H1 (cell line): Measurements from ENCODE around the gene CDHR5. TPM values are rescaled to one million over a fixed set of nuclear protein-coding genes. Genes with fewer than 3 reads are reported as not detected.

Experiments used
- CTCF ChIA-PET: fragments of 300-600 bp; sonication (Branson Sonifier 250); formaldehyde crosslinking; loops from one replicate; lab custom pipeline; 2021; ENCODE audit not compliant: partially characterized antibody; lab: Charles Lee
- POLR2A ChIA-PET: fragments of 300-600 bp; sonication (Branson Sonifier 250); formaldehyde crosslinking; loops from one replicate; lab custom pipeline; 2021; ENCODE audit warnings: inconsistent platforms; ENCODE audit not compliant: partially characterized antibody; lab: Charles Lee
- DNase-seq, 2 experiments: peaks; one replicate each; pipeline versions ENCODE4 v3.0.0 to v3.0.0-alpha.2; 2010 to 2022; ENCODE audit warnings: low spot score in 2 of 2, low read depth in 1 of 2, mixed read lengths in 1 of 2
- FAIRE-seq: peaks from 2 replicates; lab custom pipeline; 2011; peaks lifted over from hg19 to GRCh38; lab: Jason Lieb, UNC
- H2AFZ ChIP-seq: 2 replicates; pipeline ENCODE4 v1.8.1; 2012; ENCODE audit warnings: low read length, inconsistent platforms
- H2AK5ac ChIP-seq: 2 replicates; pipeline ENCODE4 v1.6.1; 2013; ENCODE audit warnings: low read depth, low read length
- H2BK120ac ChIP-seq: replicated peaks from 2 replicates; pipeline ENCODE3; 2013; ENCODE audit warnings: low read depth, low read length, inconsistent platforms
- H2BK12ac ChIP-seq: 2 replicates; pipeline ENCODE4 v1.6.1; 2013; ENCODE audit warnings: low read depth, low read length
- H2BK15ac ChIP-seq: 2 replicates; pipeline ENCODE4 v1.6.1; 2013; ENCODE audit warnings: low read length
- H2BK20ac ChIP-seq: 2 replicates; pipeline ENCODE4 v1.6.1; 2013; ENCODE audit warnings: low read length
- H2BK5ac ChIP-seq: 2 replicates; pipeline ENCODE4 v1.6.1; 2013; ENCODE audit warnings: low read depth, low read length
- H3K14ac ChIP-seq: 2 replicates; pipeline ENCODE4 v1.6.1; 2013; ENCODE audit warnings: inconsistent platforms; ENCODE audit not compliant: insufficient read length
- H3K18ac ChIP-seq: 2 replicates; pipeline ENCODE4 v1.6.1; 2013; ENCODE audit warnings: low read length; ENCODE audit errors: extremely low read depth
- H3K23ac ChIP-seq: 2 replicates; pipeline ENCODE4 v1.6.1; 2013; ENCODE audit warnings: inconsistent platforms; ENCODE audit not compliant: insufficient read length
- H3K23me2 ChIP-seq: 2 replicates; pipeline ENCODE4 v1.6.1; 2013; ENCODE audit warnings: low read depth, low read length
- H3K27ac ChIP-seq: 2 replicates; pipeline ENCODE4 v1.6.1; 2011; ENCODE audit warnings: low read depth, low read length, inconsistent platforms
- H3K27me3 ChIP-seq, 4 experiments: replicated peaks in 1 of 4; 1 replicate in 1 of 4; 2 replicates in 3 of 4; pipeline versions ENCODE4 v1.6.1 to v1.8.1; 2011 to 2013; ENCODE audit warnings: low read length in 3 of 4, mild to moderate bottlenecking in 3 of 4, inconsistent platforms in 2 of 4, mixed read lengths in 2 of 4, moderate library complexity in 1 of 4; ENCODE audit not compliant: control insufficient read depth in 3 of 4, insufficient read depth in 3 of 4; ENCODE audit errors: extremely low read depth in 1 of 4
- H3K36me3 ChIP-seq, 4 experiments: 2 replicates each; pipeline versions ENCODE4 v1.6.1 to v1.8.1; 2011 to 2013; ENCODE audit warnings: mild to moderate bottlenecking in 4 of 4, low read length in 3 of 4, moderate library complexity in 2 of 4, control low read depth in 1 of 4, inconsistent platforms in 1 of 4; ENCODE audit not compliant: insufficient read depth in 4 of 4, control insufficient read depth in 2 of 4
- H3K4ac ChIP-seq: replicated peaks from 2 replicates; pipeline ENCODE3; 2013; ENCODE audit warnings: low read length, low read depth, mixed read lengths, inconsistent platforms; ENCODE audit not compliant: insufficient read length
- H3K4me1 ChIP-seq, 4 experiments: replicated peaks in 1 of 4; 1 replicate in 1 of 4; 2 replicates in 3 of 4; pipeline versions ENCODE4 v1.6.1 to v1.8.1; 2011 to 2013; ENCODE audit warnings: low read length in 3 of 4, inconsistent platforms in 2 of 4, mixed read lengths in 1 of 4; ENCODE audit not compliant: insufficient read depth in 4 of 4, control insufficient read depth in 3 of 4
- H3K4me2 ChIP-seq, 2 experiments: 2 replicates each; pipeline versions ENCODE4 v1.6.1 to v1.8.1; 2011 to 2013; ENCODE audit warnings: low read depth in 2 of 2, low read length in 2 of 2, control low read depth in 1 of 2, inconsistent platforms in 1 of 2, mild to moderate bottlenecking in 1 of 2; ENCODE audit not compliant: insufficient read depth in 1 of 2
- H3K4me3 ChIP-seq, 4 experiments: fragments of 200-600, 300-600 bp in 1 of 4; sonication (generic), shearing (Covaris generic), sonication (Bioruptor Twin) in 1 of 4; 2 replicates each; pipeline versions ENCODE4 v1.5.1 to v1.8.1; 2011 to 2016; ENCODE audit warnings: low read length in 4 of 4, low read depth in 3 of 4, control low read depth in 2 of 4, inconsistent platforms in 2 of 4, mild to moderate bottlenecking in 2 of 4, mixed read lengths in 1 of 4, moderate library complexity in 1 of 4; ENCODE audit not compliant: insufficient read depth in 2 of 4; ENCODE audit errors: extremely low read depth in 1 of 4
- H3K56ac ChIP-seq: replicated peaks from 2 replicates; pipeline ENCODE3; 2013; ENCODE audit warnings: low read depth, mild to moderate bottlenecking, mixed read lengths, low read length, inconsistent platforms; ENCODE audit not compliant: insufficient read length
- H3K79me1 ChIP-seq: 2 replicates; pipeline ENCODE4 v1.6.1; 2013; ENCODE audit warnings: low read depth, low read length, control low read depth
- H3K79me2 ChIP-seq, 2 experiments: 2 replicates each; pipeline versions ENCODE4 v1.6.1 to v1.8.1; 2012 to 2013; ENCODE audit warnings: low read length in 2 of 2, mild to moderate bottlenecking in 2 of 2, inconsistent platforms in 1 of 2; ENCODE audit not compliant: insufficient read depth in 2 of 2, control insufficient read depth in 1 of 2
- H3K9ac ChIP-seq, 4 experiments: replicated peaks in 1 of 4; 1 replicate in 1 of 4; 2 replicates in 3 of 4; pipeline versions ENCODE4 v1.6.1 to v1.8.1; 2011 to 2013; ENCODE audit warnings: low read depth in 3 of 4, low read length in 3 of 4, control low read depth in 2 of 4, mild to moderate bottlenecking in 2 of 4, moderate library complexity in 2 of 4, inconsistent platforms in 1 of 4; ENCODE audit errors: extremely low read depth in 1 of 4
- H3K9me3 ChIP-seq, 2 experiments: 2 replicates each; pipeline versions ENCODE4 v1.6.1 to v1.8.1; 2012 to 2013; ENCODE audit warnings: mild to moderate bottlenecking in 2 of 2, moderate library complexity in 2 of 2, control low read depth in 1 of 2, inconsistent platforms in 1 of 2, low read depth in 1 of 2, low read length in 1 of 2, mixed read lengths in 1 of 2; ENCODE audit not compliant: insufficient read depth in 2 of 2
- H4K20me1 ChIP-seq, 2 experiments: replicated peaks in 1 of 2; 2 replicates each; pipeline versions ENCODE3 to v1.8.1; 2011 to 2013; ENCODE audit warnings: inconsistent platforms in 2 of 2, low read length in 2 of 2, mild to moderate bottlenecking in 1 of 2; ENCODE audit not compliant: insufficient read depth in 2 of 2, control insufficient read depth in 1 of 2
- H4K5ac ChIP-seq: 2 replicates; pipeline ENCODE4 v1.6.1; 2013; ENCODE audit warnings: low read length, low read depth, mixed read lengths, inconsistent platforms; ENCODE audit not compliant: insufficient read length
- H4K8ac ChIP-seq: 2 replicates; pipeline ENCODE4 v1.8.0; 2013; ENCODE audit warnings: mild to moderate bottlenecking, moderate library complexity, low read length, inconsistent platforms; ENCODE audit not compliant: insufficient read depth; ENCODE audit errors: extremely low read depth
- H4K91ac ChIP-seq: replicated peaks from 2 replicates; pipeline ENCODE3; 2013; ENCODE audit warnings: low read length, mixed read lengths, inconsistent platforms; ENCODE audit not compliant: insufficient read length
- GABPA ChIP-seq: IDR thresholded peaks from 2 replicates; pipeline ENCODE4 v1.6.1; 2011; ENCODE audit warnings: mild to moderate bottlenecking, low read length, moderate library complexity, borderline replicate concordance; ENCODE audit not compliant: insufficient read depth
- RXRA ChIP-seq: IDR thresholded peaks from 2 replicates; pipeline ENCODE4 v1.6.1; 2011; ENCODE audit warnings: low read depth, mild to moderate bottlenecking, low read length, moderate library complexity; ENCODE audit not compliant: insufficient read depth
- SIRT6 ChIP-seq: IDR thresholded peaks from one replicate; pipeline ENCODE4 v1.7.1; 2012; ENCODE audit warnings: low read length, inconsistent platforms
- TEAD4 ChIP-seq: IDR thresholded peaks from 2 replicates; pipeline ENCODE4 v1.6.1; 2012; ENCODE audit warnings: low read depth, low read length, inconsistent platforms, mixed read lengths
- YY1 ChIP-seq: IDR thresholded peaks from 2 replicates; pipeline ENCODE4 v1.6.1; 2011; ENCODE audit warnings: low read depth, mild to moderate bottlenecking, low read length
- ZNF274 ChIP-seq: IDR thresholded peaks from 2 replicates; pipeline ENCODE4 v1.7.0; 2012; ENCODE audit warnings: low read length, borderline replicate concordance; ENCODE audit errors: extremely low read depth
- WGBS, 2 experiments: shearing (Covaris generic) in 1 of 2; methylation state at CpG; one replicate each; pipeline versions ENCODE4 v1.1.6 to v1.1.7; 2013 to 2015; ENCODE audit warnings: low lambda C conversion rate in 2 of 2, mixed read lengths in 2 of 2, inconsistent platforms in 1 of 2, low coverage in 1 of 2, missing lambda C conversion rate in 1 of 2; ENCODE audit not compliant: insufficient replicate concordance in 2 of 2, insufficient coverage in 1 of 2, insufficient read length in 1 of 2; ENCODE audit errors: extremely low coverage in 1 of 2, missing lambda C conversion rate in 1 of 2; 5-methylcytosine and 5-hydroxymethylcytosine counted together
- polyA plus RNA-seq, 7 experiments: library from polyadenylated mRNA; depleted of rRNA in 3 of 7; stranded (reverse) in 5 of 7; unstranded in 2 of 7; fragments of >200 nt in 5 of 7; fragments of 200-250 nt in 2 of 7; gene quantifications; 1 replicate in 5 of 7; 2 replicates in 1 of 7; 4 replicates in 1 of 7; pipeline versions ENCODE4 v1.2.1 to v1.2.3, GENCODE V29; 2011 to 2013; ENCODE audit warnings: missing spikeins in 2 of 7, mixed read lengths in 2 of 7
- total RNA-seq: library from RNA; stranded (reverse); fragmentation: NEBNext Ultra II Directional; extraction: Animal tissue kit (Norgen Biotek cat#: 25700); gene quantifications from 2 replicates; pipeline ENCODE4 v1.2.1, GENCODE V29; 2021

CDHR5 gene
- total and polyA plus RNA-seq, 2 of the 8 experiments (the other 6 are each of a cell fraction or from before 2014, with no cell fraction given) = not detected

GRCh38 chr11:579830-580601, 44.7 kb downstream of the CDHR5 start:
- no peak overlapping the region for H2BK120ac ChIP-seq
- H4K5ac ChIP-seq = no peak overlapping the region
- no peak for FAIRE-seq
- no peak overlapping the region for H2BK15ac ChIP-seq
- no peak overlapping the region for H3K56ac ChIP-seq
- H3K18ac ChIP-seq = no peak overlapping the region
- no peak overlapping the region for H3K4me3 ChIP-seq
- 93% methylated on average over 19 of the region's 20 CpGs; no CpG with 5 or more reads in 1 of the 2 experiments for WGBS, 2 experiments
- H2AK5ac ChIP-seq = no peak overlapping the region
- peaks cover 44 to 51% of the 10 kb centered on the region in 2 experiments for H4K20me1 ChIP-seq
- ChIA-PET CTCF (interaction anchor here (0.8 to 1.6 kb wide), 6 partner anchors 9 to 147 kb away, joined by 3 to 6 read pairs (median 3); no protein-coding TSS in a partner anchor), POLR2A (interaction anchor here (0.8 to 0.9 kb wide), 2 partner anchors 9 to 257 kb away, joined by 3 read pairs; no protein-coding TSS in a partner anchor)
- no peak overlapping the region for H4K91ac ChIP-seq
- no peak overlapping the region for H4K8ac ChIP-seq
- no peak overlapping the region for H2BK20ac ChIP-seq
- no peak for DNase-seq
- H3K4me1 ChIP-seq = peaks cover 4 to 11% (median 6%) of the 10 kb centered on the region in 4 experiments
- no peak overlapping the region for H2BK12ac ChIP-seq
- H3K23ac ChIP-seq = no peak overlapping the region
- no peaks in the 10 kb centered on the region for H3K9me3 ChIP-seq
- H3K4me2 ChIP-seq = no peak overlapping the region; a peak in 1 of 4 replicates
- no peak overlapping the region for H3K14ac ChIP-seq
- H3K79me1 ChIP-seq = peaks cover 25% of the 10 kb centered on the region
- H3K27ac ChIP-seq = 0 out of 2 replicates have a peak overlapping the region, but pooled peaks have one; percentile 10
- peaks cover 1 to 6% (median 4%) of the 10 kb centered on the region in 4 experiments for H3K27me3 ChIP-seq
- H3K4ac ChIP-seq = no peak overlapping the region
- H3K79me2 ChIP-seq = peaks cover 38 to 61% of the 10 kb centered on the region in 2 experiments
- no peak for TF ChIP-seq RXRA
- no peak for TF ChIP-seq ZNF274
- no peak for TF ChIP-seq SIRT6
- TF ChIP-seq YY1 = no peak
- TF ChIP-seq GABPA = no peak
- no peak for TF ChIP-seq TEAD4
- H3K36me3 ChIP-seq = peaks cover 3 to 19% (median 11%) of the 10 kb centered on the region in 4 experiments; a peak in 6 of 8 replicates
- peak overlapping the region in 1 of 4 experiments; percentile 9; a peak in 1 of 7 replicates for H3K9ac ChIP-seq
- no peak overlapping the region for H2AFZ ChIP-seq
- peaks cover 12% of the 10 kb centered on the region for H3K23me2 ChIP-seq
- H2BK5ac ChIP-seq = no peak overlapping the region; the same call in 1 of the 2 replicates
